ENCODE measurements around the gene TMEM88. TPM values are rescaled to one million over a fixed set of nuclear protein-coding genes. Genes with fewer than 3 reads are reported as not detected.

The TMEM88 gene
- total RNA-seq, 1 donor from 2014 or later, result 8.4 TPM

- Mint-ChIP-seq H3K9me3 (no peaks in the 10 kb centered on the region), H3K27ac (ENCODE audit: unreplicated experiment) (no peak overlapping the region), H3K36me3 (ENCODE audit: low read depth) (peaks cover 16% of the 10 kb centered on the region), H3K27me3 (ENCODE audit: low read depth) (no peaks in the 10 kb centered on the region), H3K4me1 (peaks cover 4% of the 10 kb centered on the region), H3K4me3 (no peak overlapping the region)
- DNase-seq (ENCODE audit: low read depth, low spot score), result no peak
- no peak for TF ChIP-seq CTCF (conservative IDR thresholded peaks at IDR 0.05)
Observed at GRCh38 chr17:7864995-7865650, 10.3 kb downstream of the TMEM88 start.

- no peaks in the 10 kb centered on the region for H3K27me3 Mint-ChIP-seq (ENCODE audit: low read depth)
- no peak for TF ChIP-seq CTCF (conservative IDR thresholded peaks at IDR 0.05)
- peaks cover under 1% of the 10 kb centered on the region for H3K4me1 Mint-ChIP-seq
- no peak overlapping the region for H3K4me3 Mint-ChIP-seq
- H3K9me3 Mint-ChIP-seq, result no peaks in the 10 kb centered on the region
- no peak overlapping the region for H3K27ac Mint-ChIP-seq (ENCODE audit: unreplicated experiment)
- peaks cover 16% of the 10 kb centered on the region for H3K36me3 Mint-ChIP-seq (ENCODE audit: low read depth)
- no peak for DNase-seq (ENCODE audit: low read depth, low spot score)
Observed at GRCh38 chr17:7867881-7868329, 13.0 kb downstream of the TMEM88 start.

DNA sequence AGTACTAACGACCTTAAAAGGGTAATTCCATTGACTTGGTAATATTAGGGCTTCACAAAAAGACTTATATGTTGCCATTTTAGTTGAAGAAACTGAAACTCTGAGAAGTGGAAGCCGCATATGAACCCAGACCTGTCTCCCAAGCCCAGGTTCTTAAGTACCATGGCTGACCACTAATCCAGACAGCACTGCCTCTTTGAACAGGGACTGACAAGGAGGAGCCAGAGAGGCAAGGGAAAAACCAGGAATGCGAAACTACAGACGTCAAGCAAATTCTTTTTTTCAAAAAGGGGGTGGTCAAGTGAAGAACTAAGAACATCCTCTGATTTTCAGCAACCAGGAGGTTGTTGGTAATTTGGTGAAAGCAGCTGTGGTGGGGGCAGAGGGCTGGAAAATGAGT lies 18.2 kb downstream of the TMEM88 start:
- DNase-seq (ENCODE audit: low read depth, low spot score), result no peak
- H3K27ac Mint-ChIP-seq (ENCODE audit: unreplicated experiment), result no peak overlapping the region

DNA sequence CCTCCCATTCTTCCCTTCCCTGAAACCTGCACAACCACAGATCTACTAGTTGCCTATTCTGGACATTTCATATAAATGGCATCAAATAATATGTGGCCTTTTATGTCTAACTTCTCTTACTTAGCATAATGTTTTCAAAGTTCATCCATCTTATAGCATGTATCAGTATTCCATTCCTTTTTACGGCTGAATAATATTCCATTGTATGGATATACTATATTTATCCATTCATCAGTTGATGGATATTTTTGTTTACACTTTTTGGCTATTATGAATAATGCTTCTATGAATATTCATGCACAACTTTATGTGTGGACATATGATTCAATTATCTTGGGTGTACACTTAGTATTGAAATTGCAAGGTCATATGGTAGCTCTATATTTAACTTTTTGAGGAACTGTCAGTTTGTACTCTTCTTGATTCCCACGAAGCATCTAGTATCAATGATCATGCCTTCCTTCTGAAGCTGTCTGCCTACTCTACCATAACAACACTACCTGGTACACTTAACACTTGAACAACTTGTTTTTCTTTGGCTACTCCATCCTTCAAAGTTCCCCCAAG lies 21.0 kb downstream of the TMEM88 start:
- no peaks in the 10 kb centered on the region for H3K27me3 Mint-ChIP-seq (ENCODE audit: low read depth)
- no peak for TF ChIP-seq CTCF (conservative IDR thresholded peaks at IDR 0.05)
- H3K4me1 Mint-ChIP-seq, result no peaks in the 10 kb centered on the region
- no peak overlapping the region for H3K4me3 Mint-ChIP-seq
- no peak for DNase-seq (ENCODE audit: low read depth, low spot score)
- H3K9me3 Mint-ChIP-seq, result no peaks in the 10 kb centered on the region
- H3K27ac Mint-ChIP-seq (ENCODE audit: unreplicated experiment), result no peak overlapping the region
- H3K36me3 Mint-ChIP-seq (ENCODE audit: low read depth), result peaks cover 12% of the 10 kb centered on the region

More for the DNA sequence above, 18.2 kb downstream of the TMEM88 start:
- H3K9me3 Mint-ChIP-seq, result no peaks in the 10 kb centered on the region
- H3K4me3 Mint-ChIP-seq, result no peak overlapping the region
- H3K27me3 Mint-ChIP-seq (ENCODE audit: low read depth), result no peaks in the 10 kb centered on the region
- TF ChIP-seq CTCF (conservative IDR thresholded peaks at IDR 0.05), result no peak
- no peaks in the 10 kb centered on the region for H3K4me1 Mint-ChIP-seq
- peaks cover 12% of the 10 kb centered on the region for H3K36me3 Mint-ChIP-seq (ENCODE audit: low read depth)

DNA sequence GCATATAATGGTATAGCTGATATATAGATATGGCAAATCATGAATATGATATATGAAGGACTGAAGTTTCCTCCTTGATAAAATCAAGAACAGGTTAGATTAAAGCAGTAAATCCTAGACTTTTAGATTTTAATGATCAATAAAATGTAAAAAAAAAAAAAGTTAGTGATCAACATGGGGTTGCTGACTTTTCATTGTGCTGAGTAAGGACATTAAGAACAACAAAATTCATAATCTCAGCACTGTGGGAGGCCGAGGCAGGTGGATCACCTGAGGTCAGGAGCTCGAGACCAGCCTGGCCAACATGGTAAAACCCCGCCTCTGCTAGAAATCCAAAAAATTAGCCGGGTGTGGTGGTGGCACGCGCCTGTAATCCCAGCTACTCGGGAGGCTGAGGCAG lies 23.4 kb downstream of the TMEM88 start:
- no peaks in the 10 kb centered on the region for H3K27me3 Mint-ChIP-seq (ENCODE audit: low read depth)
- H3K9me3 Mint-ChIP-seq, result no peaks in the 10 kb centered on the region
- H3K27ac Mint-ChIP-seq (ENCODE audit: unreplicated experiment), result no peak overlapping the region
- peaks cover 12% of the 10 kb centered on the region for H3K36me3 Mint-ChIP-seq (ENCODE audit: low read depth)
- no peak for TF ChIP-seq CTCF (conservative IDR thresholded peaks at IDR 0.05)
- no peaks in the 10 kb centered on the region for H3K4me1 Mint-ChIP-seq
- H3K4me3 Mint-ChIP-seq, result no peak overlapping the region
- no peak for DNase-seq (ENCODE audit: low read depth, low spot score)

Measured in neural crest cell (in vitro differentiated cells).